CD4-positive, alpha-beta T cell treated with Interferon gamma for 1 hour (primary cell): Measurements from ENCODE around the gene MOB3B.
"Not testable (repeated sequence)": the region's sequence is repeated elsewhere in the genome, so short reads cannot be mapped to it uniquely, and the experiment has no call there.

Experiments
- DNase-seq: peaks from one replicate; pipeline ENCODE4 v3.0.0-alpha.2; 2020

The MOB3B gene

DNA sequence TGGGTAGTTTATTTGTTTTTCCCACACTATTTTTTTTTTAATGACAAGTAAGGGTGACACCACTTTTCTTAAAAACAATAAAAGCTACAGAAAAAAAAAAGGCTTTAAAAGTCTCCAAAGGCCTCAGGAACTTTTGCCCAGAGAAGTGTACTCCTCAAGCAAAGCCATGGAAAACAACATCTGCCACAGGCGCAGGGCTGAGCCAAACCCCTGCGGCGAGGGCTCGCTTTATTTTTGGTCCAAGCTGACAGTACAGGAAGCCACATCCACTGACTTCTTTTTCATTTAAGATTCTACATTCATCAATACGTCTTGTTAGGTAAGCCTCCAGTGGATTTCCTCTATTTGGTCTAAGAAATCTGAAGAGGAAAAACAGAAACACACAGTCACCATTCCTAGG lies 57.4 kb downstream of the MOB3B start:
- no peak for DNase-seq

DNA sequence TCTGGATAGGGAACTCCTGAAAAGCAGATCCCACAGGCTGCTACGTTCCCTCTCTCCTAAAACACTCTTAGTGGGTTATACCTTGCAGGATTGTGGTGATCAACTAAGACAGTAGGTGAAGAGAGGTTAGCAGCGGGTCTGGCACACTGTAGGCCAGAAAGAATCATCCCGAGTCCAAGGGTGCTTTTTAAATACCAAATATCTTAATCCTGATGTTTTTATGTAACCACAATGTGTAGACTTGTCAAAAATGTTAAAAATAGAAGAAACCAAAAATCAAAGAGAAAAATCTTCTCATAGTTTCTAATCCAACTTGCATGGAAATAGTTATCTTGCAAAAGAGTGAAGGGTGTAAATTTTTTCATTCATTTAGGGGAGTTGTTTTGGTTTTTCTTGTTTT lies 57.8 kb downstream of the MOB3B start:
- DNase-seq: no peak

DNA sequence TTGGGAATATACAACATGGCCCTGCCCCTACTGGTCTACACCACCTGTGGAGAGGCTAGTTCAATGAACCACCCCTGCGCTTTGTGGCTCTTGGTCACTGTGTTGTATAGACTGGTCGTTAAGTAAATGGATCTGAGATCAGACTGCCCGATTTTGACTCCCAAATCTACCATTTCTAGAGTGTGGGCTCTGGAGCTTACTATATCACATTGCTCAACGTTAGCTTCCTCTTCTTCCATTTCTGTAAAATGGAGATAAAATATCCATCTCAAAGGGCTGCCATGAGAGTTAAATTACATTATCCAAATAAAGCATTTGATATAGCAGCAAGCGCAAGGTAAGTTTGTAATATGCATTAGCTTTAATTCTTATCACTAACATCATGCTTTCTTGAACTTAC lies 58.2 kb downstream of the MOB3B start:
- DNase-seq: no peak

DNA sequence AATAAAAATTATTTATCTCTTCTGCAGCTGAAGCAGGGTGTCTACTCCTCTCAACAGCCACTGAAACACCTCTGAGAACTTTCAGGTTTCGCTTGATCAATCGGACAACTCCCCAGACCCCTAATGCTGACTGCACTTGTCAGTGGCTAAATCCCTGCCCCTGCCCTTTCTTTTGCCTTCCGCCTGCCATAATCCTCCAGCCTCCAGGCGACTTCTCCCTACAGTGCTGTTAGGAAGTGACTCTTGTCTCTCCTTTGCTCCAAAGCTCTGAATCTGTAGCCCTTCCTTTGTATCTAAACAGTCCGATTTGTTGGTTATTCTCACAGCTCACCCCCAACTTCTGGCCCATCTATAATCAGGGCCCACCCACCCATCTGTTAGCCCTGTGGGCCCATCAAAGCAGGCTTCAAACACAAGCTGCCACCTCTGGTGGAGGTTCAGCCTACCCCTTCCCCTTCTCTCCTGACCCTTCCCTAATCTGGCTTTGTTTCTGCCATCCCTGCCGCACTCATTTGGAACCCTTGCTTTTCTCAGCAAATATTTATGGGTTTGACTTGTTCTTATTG lies 59.2 kb downstream of the MOB3B start:
- no peak for DNase-seq

- no peak for DNase-seq
These were observed 60.1 kb downstream of the MOB3B start for GRCh38 chr9:27469550-27469949.

DNA sequence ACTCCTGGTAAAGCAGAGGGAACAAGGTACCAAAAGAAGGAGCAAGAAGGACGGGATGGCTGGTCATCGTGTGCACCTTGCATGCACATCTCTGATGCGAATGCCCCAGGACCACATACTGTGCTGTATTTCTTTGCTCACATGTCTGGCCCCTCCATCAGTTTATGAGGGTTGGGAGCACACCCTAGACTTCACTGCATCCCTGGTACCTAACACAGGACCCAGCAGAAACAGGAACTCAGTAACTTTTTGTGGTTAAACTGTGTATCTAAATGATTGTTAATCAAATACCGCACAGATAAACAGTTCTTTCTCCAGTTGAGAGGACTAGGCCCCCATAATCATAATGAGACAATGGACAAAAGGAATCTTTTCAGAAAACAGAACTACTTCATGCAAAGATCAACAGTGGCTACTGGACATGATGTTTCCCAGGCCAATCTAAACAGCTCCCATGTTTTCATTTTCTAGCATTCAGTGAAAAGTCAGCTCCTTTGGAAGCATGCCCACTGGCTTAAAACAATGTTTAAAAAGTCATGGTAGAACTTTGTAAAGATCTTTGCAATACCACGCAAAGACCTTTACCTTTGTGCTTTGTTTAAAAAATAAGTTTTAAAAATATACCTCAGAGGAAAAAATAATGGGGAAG lies 61.0 kb downstream of the MOB3B start:
- DNase-seq: no peak

GRCh38 chr9:27468000-27468399 lies 61.6 kb downstream of the MOB3B start:
- no peak for DNase-seq

GRCh38 chr9:27467486-27467885 lies 62.1 kb downstream of the MOB3B start:
- no peak for DNase-seq

- not testable (repeated sequence) for DNase-seq
These were observed 63.1 kb downstream of the MOB3B start for GRCh38 chr9:27466516-27466915.

GRCh38 chr9:27464950-27465349 lies 64.7 kb downstream of the MOB3B start:
- DNase-seq: not testable (repeated sequence)

DNA sequence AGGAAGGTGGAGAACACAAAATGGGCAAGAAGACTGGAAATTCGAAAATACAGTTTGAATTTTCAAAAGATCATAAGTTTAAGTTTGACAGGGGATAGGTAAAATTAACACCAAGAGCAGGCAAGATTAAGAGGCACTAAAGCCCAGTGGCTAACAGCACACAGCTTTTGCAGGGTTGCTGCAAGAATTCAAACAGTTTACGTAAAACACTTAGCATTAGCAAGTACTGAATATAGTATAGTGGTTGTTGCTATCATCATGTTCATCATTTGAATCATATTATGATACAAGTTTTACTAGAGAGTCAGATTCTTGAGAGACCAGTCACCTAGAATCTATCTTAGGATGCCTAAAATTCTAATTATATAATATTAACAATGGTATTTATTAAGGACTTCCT lies 66.8 kb downstream of the MOB3B start:
- DNase-seq: no peak

DNA sequence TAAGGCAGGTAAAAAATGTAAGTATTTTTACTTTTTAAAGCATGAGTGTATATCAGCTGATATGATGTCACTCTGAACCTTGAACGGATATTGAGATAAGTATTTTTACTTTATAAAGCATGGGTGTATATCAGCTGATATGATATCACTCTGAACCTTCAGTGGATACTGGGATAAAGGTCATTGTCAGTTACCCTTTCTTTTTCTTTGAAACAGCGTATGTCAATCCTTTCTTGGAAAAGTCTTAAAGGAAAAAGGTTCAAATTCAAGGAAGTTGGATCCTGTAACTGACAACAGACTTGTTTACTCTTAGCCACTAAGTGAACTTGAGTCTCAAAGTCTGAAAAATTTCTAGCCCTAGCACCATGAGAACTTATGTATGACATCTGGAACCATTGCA lies 67.2 kb downstream of the MOB3B start:
- DNase-seq: no peak

- peak; percentile 43 for DNase-seq
These were observed 69.2 kb downstream of the MOB3B start for GRCh38 chr9:27460226-27461023.

DNA sequence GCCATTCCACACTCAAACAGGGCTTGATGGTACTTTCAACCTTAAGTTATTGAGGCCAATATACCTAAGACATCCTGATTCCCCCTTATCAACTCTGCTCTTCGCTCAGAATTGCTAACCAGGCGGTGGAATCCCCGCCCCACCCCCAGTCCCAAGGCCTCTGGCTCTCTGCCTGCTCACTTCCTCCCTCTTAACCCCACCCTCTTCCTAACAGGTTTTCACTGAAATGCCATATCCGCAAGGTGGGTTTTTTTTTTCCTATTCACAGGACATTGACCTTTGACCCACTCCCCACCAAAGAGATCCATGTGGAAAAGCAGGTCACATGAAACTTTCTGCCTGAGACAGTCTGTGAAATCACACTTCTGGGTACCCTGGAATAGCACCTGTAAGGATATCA lies 72.2 kb downstream of the MOB3B start:
- DNase-seq: no peak

DNA sequence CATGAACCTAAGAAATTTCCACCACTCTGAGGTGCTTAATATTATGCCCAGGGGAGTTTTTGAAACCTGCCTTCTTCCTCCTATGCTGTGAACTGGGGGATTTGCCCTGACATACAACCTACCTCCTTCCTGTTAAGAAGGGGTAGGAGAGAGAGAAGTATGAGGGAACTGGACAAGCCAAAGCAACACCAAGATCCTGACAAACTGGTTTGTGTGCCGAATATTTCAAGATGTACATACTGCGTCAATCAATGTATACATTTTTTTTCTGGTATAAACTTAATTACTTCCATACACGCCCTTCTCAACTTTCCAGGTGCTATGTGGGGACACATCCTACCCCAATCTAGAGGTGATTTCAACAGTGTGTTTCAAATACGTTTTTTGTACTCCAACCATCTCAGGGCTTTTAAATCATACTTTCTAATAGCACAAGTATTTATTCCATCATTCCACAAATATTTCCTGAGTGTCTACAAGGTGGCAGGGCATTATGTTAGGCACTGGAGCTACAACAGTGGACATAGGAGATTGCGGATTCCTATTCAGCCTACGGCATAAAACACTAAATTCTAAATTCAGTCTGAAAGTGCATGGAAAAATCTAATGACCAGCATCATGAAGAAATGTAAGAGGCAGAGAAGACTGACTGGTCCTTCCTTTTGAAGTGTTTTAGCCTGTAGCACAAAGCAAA lies 75.6 kb downstream of the MOB3B start:
- DNase-seq: no peak

GRCh38 chr9:27451207-27451797 lies 78.3 kb downstream of the MOB3B start:
- DNase-seq: no peak

GRCh38 chr9:27450752-27451151 lies 78.9 kb downstream of the MOB3B start:
- no peak for DNase-seq

DNA sequence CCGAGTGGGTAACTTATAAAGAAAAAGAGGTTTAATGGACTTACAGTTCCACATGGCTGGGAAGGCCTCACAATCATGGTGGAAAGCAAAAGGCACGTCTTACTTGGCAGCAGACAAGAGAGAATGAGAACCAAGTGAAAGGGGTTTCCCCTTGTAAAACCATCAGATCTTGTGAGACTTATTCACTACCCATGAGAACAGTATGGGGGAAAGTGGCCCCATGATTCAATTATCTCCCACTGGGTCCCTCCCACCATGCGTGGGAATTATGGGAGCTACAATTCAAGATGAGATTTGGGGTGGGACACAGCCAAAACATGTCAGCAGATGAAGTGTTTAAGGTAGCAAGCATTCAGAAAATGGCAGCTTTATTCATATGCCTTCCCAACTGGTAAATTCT lies 81.3 kb downstream of the MOB3B start:
- not testable (repeated sequence) for DNase-seq

DNA sequence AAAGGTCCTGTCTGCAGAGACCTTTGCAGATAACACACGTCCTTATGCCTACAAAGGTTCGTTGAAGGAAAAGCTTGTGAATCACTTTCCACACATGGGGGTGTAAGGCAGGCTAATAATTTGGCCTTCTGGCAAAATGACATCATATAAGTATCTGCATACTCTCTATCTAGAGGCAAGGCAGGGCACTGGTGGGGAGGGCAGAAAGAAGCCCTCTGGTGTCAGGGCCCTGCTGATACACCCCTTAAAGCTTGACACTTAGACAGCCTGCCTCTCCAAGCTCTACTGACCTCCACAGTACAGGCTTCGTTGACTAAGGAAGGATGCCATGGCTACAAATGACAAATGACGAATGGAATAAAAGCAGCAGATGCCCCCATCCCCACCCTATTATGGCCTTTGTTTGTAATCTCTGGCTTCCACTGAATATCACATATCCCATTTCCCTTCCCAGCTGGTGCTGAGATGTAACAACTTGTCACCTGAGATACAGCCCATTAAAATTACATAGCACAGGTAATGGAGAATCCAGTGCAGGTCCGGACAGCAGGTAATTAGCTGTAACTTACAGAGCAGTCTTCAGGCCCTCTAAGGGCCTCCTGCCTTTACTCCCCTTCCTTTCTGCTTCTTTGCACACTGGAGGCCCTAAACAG lies 82.5 kb downstream of the MOB3B start:
- DNase-seq: no peak

- no peak for DNase-seq
These were observed 83.9 kb downstream of the MOB3B start for GRCh38 chr9:27445688-27446087.

GRCh38 chr9:27445057-27445595 lies 84.5 kb downstream of the MOB3B start:
- DNase-seq: no peak

DNA sequence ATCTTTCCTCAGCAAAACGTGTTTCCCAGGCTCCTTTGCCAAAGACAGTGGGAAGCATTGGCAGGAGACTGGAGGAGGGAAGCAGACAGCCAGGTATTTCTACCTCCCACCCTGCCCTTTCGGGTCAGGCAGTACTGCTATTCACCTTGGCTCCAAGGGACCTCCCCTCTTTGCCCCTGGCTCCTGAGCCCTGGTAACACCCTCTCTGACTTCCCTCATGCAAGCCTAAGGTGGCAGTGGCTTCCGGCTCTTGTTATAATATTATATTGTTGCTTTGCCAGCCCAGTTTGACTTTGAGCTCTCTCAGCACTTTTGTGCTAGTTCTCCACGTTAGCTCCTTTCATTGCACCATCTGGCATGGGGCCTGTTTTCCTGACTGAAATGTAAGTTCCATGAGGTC lies 87.2 kb downstream of the MOB3B start:
- no peak for DNase-seq

GRCh38 chr9:27441741-27442070 lies 87.9 kb downstream of the MOB3B start:
- DNase-seq: no peak
